EH (cell line): Measurements from ENCODE around the gene PNPLA5.
"Not testable (repeated sequence)": the region's sequence is repeated elsewhere in the genome, so short reads cannot be mapped to it uniquely, and the experiment has no call there.

ENCODE experiments used
- DNase-seq: peaks from one replicate; pipeline ENCODE4 v3.0.0-alpha.2; 2015; ENCODE audit warnings: low read depth

The PNPLA5 gene

GRCh38 chr22:43881091-43882061 lies 10.4 kb downstream of the PNPLA5 start:
- no peak for DNase-seq

GRCh38 chr22:43880541-43880991 lies 11.2 kb downstream of the PNPLA5 start:
- DNase-seq = no peak

- no peak for DNase-seq
Measured at GRCh38 chr22:43879901-43880540, 11.8 kb downstream of the PNPLA5 start.

- no peak for DNase-seq
Measured at GRCh38 chr22:43878831-43879550, 12.8 kb downstream of the PNPLA5 start.

- no peak for DNase-seq
Measured at GRCh38 chr22:43878079-43878795, 13.6 kb downstream of the PNPLA5 start.

- DNase-seq = no peak
Measured at GRCh38 chr22:43876866-43877509, 14.8 kb downstream of the PNPLA5 start.

- no peak for DNase-seq
Measured at GRCh38 chr22:43869799-43870198, 22.0 kb downstream of the PNPLA5 start.

- DNase-seq = not testable (repeated sequence)
Measured at GRCh38 chr22:43869001-43869400, 22.8 kb downstream of the PNPLA5 start.

GRCh38 chr22:43867839-43868635 lies 23.8 kb downstream of the PNPLA5 start:
- DNase-seq = peak; percentile 75

- DNase-seq = no peak
Measured at GRCh38 chr22:43862882-43863202, 29.0 kb downstream of the PNPLA5 start.

- no peak for DNase-seq
Measured at GRCh38 chr22:43862074-43862881, 29.5 kb downstream of the PNPLA5 start, which contains the start of gene SULT4A1. Gene SULT4A1, minus strand, starts transcription at chr22:43862513. Its CDS starts 131 bp downstream, at chr22:43862382.

- no peak for DNase-seq
Measured at GRCh38 chr22:43861529-43861928, 30.3 kb downstream of the PNPLA5 start.

GRCh38 chr22:43860831-43861230 lies 31.0 kb downstream of the PNPLA5 start:
- no peak for DNase-seq

- DNase-seq = no peak
Measured at GRCh38 chr22:43860126-43860525, 31.7 kb downstream of the PNPLA5 start.

- DNase-seq = no peak
Measured at GRCh38 chr22:43859621-43860020, 32.2 kb downstream of the PNPLA5 start.

GRCh38 chr22:43859176-43859575 lies 32.6 kb downstream of the PNPLA5 start:
- DNase-seq = no peak

- no peak for DNase-seq
Measured at GRCh38 chr22:43858156-43858895, 33.5 kb downstream of the PNPLA5 start.

GRCh38 chr22:43857367-43857766 lies 34.4 kb downstream of the PNPLA5 start:
- DNase-seq = no peak

- DNase-seq = no peak
Measured at GRCh38 chr22:43855431-43855830, 36.4 kb downstream of the PNPLA5 start.
